ENCODE results near the gene P2RX4.

DNA sequence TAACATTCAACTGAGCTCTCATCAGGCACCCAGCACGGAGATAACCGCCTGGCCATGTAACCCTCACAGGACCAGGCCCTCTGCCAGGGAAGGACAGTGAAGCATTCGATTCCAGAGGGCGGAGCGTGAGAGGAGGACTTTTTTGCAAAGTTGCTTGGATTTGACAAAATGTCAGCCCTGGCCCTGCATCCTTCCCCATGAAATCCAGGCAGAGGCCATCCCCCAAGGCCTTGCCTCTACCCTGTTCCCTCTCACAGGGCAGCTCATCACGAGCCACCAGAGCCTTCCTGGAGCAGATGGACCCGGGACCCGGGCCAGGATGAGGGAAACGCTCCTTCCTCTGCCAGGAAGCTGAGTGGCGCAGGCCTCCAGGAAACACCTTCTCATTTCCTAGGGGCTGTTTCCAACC, 69.6 kb downstream of the P2RX4 start:
- no peak for TF ChIP-seq EZH2 (IDR thresholded peaks at IDR 0.05; ENCODE audit: low read depth)
- TF ChIP-seq, protein P1, sequence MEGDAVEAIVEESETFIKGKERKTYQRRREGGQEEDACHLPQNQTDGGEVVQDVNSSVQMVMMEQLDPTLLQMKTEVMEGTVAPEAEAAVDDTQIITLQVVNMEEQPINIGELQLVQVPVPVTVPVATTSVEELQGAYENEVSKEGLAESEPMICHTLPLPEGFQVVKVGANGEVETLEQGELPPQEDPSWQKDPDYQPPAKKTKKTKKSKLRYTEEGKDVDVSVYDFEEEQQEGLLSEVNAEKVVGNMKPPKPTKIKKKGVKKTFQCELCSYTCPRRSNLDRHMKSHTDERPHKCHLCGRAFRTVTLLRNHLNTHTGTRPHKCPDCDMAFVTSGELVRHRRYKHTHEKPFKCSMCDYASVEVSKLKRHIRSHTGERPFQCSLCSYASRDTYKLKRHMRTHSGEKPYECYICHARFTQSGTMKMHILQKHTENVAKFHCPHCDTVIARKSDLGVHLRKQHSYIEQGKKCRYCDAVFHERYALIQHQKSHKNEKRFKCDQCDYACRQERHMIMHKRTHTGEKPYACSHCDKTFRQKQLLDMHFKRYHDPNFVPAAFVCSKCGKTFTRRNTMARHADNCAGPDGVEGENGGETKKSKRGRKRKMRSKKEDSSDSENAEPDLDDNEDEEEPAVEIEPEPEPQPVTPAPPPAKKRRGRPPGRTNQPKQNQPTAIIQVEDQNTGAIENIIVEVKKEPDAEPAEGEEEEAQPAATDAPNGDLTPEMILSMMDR (conservative IDR thresholded peaks at IDR 0.05): no peak

All from PC-9 (cell line).